HG02885 (cell line): ENCODE results near the gene MET.
A peak's percentile ranks its signal among the peaks of the same experiment; 100 is the strongest.
"Not testable (repeated sequence)": the region's sequence is repeated elsewhere in the genome, so short reads cannot be mapped to it uniquely, and the experiment has no call there.

Experiments used
- ATAC-seq: cut with Tn5 transposase; IDR thresholded peaks from one replicate; pipeline ENCODE4 v1.9.1; 2021; ENCODE audit warnings: mild to moderate bottlenecking; ENCODE audit not compliant: unreplicated experiment, poor library complexity

The MET gene

DNA sequence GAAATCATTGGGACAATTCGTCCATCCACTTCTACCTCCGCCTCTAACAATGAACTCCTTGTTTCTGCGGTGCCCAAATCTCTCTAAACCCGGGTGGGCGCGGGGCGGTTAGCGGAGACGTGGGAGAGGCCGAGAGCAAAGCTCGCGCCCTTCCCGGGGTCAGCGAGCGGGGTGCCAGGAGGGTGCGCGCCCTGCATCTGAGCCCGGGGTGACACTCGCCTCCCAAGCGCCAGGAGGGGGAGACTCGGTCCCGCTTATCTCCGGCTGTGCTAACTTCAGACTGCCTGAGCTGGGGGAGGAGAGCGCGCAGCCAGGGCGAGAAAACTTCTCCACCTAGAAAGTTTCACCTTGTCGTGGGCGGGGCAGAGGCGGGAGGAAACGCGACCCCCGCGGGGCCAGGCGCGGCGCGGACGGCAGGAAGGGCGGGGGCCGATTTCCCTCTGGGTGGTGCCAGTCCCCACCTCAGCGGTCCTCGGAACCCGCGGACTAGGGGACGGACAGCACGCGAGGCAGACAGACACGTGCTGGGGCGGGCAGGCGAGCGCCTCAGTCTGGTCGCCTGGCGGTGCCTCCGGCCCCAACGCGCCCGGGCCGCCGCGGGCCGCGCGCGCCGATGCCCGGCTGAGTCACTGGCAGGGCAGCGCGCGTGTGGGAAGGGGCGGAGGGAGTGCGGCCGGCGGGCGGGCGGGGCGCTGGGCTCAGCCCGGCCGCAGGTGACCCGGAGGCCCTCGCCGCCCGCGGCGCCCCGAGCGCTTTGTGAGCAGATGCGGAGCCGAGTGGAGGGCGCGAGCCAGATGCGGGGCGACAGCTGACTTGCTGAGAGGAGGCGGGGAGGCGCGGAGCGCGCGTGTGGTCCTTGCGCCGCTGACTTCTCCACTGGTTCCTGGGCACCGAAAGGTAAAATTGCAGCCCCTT lies at the start of gene MET:
Gene MET (plus strand): TSS at position 516 of the 915 bp plus-strand sequence. CDS start 26,889 bp downstream, outside the sequence.
- ATAC-seq, result peak; percentile 95

GRCh38 chr7:116626886-116627285 lies 45.1 kb upstream of the MET start:
- ATAC-seq, result no peak

- ATAC-seq, result no peak
Observed at GRCh38 chr7:116629051-116629463, 42.9 kb upstream of the MET start.

DNA sequence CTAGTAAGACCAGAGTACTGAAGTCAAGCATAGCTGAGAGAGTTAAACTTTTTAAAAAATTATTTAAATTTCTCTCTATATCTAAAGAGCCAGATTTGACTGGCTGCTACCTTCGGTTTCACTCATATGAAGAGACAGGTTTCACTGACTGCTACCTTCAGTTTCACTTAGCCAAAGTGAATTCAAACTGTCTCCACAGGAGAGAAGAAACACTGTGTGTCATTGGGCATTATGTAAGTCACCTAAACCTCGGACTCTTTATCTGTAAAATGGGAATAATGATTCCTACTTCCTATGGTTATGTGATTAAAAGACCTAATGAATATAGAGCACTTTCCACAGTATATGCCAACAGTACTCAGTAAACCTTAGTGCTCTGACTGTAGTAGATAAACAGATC lies 41.6 kb upstream of the MET start:
- peak; percentile 93 for ATAC-seq

- peak; percentile 61 for ATAC-seq
Observed at GRCh38 chr7:116630932-116631671, 40.9 kb upstream of the MET start.

- no peak for ATAC-seq
Observed at GRCh38 chr7:116631676-116632075, 40.3 kb upstream of the MET start.

GRCh38 chr7:116632384-116632783 lies 39.6 kb upstream of the MET start:
- no peak for ATAC-seq

GRCh38 chr7:116633131-116633988 lies 38.6 kb upstream of the MET start:
- peak; percentile 39 for ATAC-seq

- no peak for ATAC-seq
Observed at GRCh38 chr7:116636997-116637396, 35.0 kb upstream of the MET start.

DNA sequence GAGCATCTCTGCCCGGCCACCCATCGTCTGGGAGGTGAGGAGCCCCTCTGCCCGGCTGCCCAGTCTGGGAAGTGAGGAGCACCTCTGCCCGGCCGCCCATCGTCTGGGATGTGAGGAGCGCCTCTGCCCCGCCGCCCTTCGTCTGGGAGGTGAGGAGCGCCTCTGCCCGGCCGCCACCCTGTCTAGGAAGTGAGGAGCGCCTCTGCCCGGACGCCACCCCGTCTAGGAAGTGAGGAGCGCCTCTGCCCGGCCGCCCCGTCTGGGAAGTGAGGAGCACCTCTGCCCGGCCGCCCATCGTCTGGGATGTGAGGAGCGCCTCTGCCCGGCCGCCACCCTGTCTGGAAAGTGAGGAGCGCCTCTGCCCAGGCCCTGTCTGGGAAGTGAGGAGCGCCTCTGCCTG lies 33.4 kb upstream of the MET start:
- not testable (repeated sequence) for ATAC-seq

GRCh38 chr7:116641551-116642153 lies 30.3 kb upstream of the MET start:
- ATAC-seq, result no peak

- not testable (repeated sequence) for ATAC-seq
Observed at GRCh38 chr7:116643148-116643547, 28.8 kb upstream of the MET start.

DNA sequence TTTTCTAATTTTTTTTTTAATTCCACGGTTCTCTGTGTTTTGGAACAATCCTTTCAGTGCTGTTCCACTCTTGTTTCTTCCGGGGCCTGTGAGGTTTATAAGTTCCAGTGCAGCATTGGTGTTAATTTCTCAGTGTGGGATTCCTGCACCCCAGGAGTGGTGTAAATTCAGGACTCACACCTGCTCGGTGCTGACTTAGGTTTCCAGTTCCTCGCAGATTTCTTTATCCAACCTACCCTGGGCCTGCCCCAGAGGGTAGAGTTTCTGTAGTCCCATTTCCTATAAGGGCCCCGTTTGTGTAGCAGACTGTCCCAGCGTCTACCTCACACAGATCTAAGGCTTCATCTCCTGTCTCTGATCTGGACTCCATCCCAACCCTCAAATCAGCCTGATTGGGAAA lies 27.4 kb upstream of the MET start:
- ATAC-seq, result no peak

GRCh38 chr7:116647290-116647689 lies 24.7 kb upstream of the MET start:
- no peak for ATAC-seq

DNA sequence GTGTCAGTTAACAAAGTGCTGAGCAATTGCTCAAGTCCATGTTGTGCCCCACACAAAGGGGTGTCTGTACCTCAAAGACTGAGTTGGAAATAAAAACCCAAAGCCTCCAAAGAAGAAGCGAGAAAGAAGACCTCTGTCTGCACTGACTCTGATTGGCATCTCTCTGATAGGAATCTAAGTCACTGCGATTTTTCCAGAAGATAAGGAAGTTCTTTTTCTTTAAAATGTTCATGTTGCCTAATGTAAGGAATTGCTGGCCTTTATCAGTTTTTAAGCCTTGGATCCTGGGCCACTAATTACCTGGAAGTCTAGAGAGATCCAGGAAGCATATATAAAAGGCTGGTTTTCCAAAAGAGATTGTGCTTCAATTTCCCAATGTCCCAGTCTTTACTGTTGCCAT lies 24.1 kb upstream of the MET start:
- ATAC-seq, result no peak

DNA sequence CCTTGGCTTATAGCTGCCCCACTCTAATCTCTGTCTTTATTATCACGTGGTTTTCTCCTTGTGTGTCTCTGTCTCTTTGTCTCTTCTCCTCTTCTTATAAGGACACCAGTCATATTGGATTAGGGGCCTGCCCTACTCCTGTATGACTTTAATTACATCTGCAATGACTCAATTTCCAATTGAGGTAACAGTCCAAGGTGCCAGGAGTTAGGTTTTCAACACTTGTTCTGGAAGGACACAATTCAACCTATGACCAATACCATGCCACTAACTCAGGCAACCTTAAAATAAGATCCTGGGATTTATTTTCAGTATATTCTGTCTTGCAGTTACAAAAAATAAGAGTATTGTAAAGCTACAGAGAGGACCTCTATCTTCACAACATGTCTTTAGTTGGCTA lies 21.6 kb upstream of the MET start:
- ATAC-seq, result no peak

DNA sequence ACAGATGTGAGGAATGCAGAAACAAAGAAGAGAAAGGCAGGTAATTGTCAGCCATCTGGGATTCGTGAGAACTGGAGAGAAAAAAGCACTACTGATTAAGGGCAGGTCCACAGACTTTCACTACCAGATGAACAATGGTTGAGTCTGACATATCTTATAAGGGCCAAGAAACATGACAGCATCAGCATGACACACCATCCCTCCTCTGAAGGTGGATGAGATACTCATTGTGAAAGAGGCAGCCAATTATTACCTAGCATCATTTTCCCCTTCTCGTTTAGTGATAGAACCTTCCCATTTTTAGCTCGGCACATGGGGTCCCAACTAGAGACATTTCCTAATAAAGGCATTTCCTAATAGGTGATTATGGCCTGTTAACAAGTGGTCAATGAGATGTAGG lies 19.2 kb upstream of the MET start:
- ATAC-seq, result no peak

DNA sequence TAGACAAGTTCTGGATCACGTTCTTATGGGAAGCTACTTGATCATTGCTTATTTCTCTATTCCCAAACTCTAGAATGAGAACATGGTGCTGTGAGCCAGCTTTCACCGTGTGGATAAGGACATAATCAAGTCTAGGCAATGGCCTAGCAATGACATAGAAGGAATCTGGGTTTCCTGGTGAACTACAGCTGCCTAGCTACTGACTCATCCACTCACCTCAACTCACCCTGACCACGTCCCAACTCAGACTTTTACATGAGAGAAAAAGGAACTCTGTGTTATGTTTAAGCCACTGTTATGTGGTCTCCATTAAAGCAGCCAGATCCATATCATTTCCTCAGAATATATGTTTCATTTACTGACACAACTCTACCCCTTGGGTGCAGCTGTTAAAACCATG lies 18.8 kb upstream of the MET start:
- no peak for ATAC-seq

GRCh38 chr7:116653646-116654045 lies 18.4 kb upstream of the MET start:
- ATAC-seq, result no peak

GRCh38 chr7:116659248-116659647 lies 12.7 kb upstream of the MET start:
- not testable (repeated sequence) for ATAC-seq
